HEK293 (cell line): Measurements from ENCODE around the gene CNPY1.

Experiments used
- REPIN1 ChIP-seq: fragments of 450-650 bp; formaldehyde crosslinking; IDR thresholded peaks from 2 replicates; pipeline ENCODE4 v1.5.1; 2017; ENCODE audit warnings: missing biosample characterization, missing genetic modification characterization, low read depth
- TF ChIP-seq, protein P1 (sequence below): IDR thresholded peaks from 2 replicates; pipeline ENCODE4 v1.6.1; 2011; ENCODE audit warnings: mild to moderate bottlenecking, low read depth, low read length, borderline replicate concordance
- TF ChIP-seq, protein P2 (sequence below): fragments of 450-650 bp; formaldehyde crosslinking; IDR thresholded peaks from 2 replicates; pipeline ENCODE4 v1.5.1; 2016; ENCODE audit warnings: missing biosample characterization, missing genetic modification characterization
- TF ChIP-seq, protein P3 (sequence below): fragments of 450-650 bp; formaldehyde crosslinking; IDR thresholded peaks from 2 replicates; pipeline ENCODE4 v1.5.1; 2016; ENCODE audit warnings: missing biosample characterization, missing genetic modification characterization

DNA sequence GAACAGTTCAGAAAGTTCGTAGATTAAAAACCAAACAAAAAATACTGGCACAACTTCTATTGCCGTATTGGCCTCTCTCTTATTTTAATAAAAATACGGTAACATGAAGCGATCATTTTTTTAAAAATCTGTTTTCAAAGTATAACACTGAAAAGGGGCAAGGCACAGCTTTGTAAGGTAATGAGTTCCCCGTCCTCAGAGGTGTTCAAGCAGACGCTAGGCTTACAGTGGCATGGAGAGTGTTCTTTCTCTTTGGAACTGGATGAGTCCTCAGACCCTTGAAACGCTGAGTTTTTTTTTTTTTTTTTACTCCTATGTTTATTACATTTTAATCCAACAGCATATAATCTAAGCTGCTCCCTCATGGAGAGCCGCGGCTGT, 80.6 kb downstream of the CNPY1 start:
- TF ChIP-seq, protein P1, sequence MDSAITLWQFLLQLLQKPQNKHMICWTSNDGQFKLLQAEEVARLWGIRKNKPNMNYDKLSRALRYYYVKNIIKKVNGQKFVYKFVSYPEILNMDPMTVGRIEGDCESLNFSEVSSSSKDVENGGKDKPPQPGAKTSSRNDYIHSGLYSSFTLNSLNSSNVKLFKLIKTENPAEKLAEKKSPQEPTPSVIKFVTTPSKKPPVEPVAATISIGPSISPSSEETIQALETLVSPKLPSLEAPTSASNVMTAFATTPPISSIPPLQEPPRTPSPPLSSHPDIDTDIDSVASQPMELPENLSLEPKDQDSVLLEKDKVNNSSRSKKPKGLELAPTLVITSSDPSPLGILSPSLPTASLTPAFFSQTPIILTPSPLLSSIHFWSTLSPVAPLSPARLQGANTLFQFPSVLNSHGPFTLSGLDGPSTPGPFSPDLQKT: no peak
- TF ChIP-seq, protein P2, sequence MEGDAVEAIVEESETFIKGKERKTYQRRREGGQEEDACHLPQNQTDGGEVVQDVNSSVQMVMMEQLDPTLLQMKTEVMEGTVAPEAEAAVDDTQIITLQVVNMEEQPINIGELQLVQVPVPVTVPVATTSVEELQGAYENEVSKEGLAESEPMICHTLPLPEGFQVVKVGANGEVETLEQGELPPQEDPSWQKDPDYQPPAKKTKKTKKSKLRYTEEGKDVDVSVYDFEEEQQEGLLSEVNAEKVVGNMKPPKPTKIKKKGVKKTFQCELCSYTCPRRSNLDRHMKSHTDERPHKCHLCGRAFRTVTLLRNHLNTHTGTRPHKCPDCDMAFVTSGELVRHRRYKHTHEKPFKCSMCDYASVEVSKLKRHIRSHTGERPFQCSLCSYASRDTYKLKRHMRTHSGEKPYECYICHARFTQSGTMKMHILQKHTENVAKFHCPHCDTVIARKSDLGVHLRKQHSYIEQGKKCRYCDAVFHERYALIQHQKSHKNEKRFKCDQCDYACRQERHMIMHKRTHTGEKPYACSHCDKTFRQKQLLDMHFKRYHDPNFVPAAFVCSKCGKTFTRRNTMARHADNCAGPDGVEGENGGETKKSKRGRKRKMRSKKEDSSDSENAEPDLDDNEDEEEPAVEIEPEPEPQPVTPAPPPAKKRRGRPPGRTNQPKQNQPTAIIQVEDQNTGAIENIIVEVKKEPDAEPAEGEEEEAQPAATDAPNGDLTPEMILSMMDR (tag by site-specific recombination): no peak
- TF ChIP-seq, protein P3, sequence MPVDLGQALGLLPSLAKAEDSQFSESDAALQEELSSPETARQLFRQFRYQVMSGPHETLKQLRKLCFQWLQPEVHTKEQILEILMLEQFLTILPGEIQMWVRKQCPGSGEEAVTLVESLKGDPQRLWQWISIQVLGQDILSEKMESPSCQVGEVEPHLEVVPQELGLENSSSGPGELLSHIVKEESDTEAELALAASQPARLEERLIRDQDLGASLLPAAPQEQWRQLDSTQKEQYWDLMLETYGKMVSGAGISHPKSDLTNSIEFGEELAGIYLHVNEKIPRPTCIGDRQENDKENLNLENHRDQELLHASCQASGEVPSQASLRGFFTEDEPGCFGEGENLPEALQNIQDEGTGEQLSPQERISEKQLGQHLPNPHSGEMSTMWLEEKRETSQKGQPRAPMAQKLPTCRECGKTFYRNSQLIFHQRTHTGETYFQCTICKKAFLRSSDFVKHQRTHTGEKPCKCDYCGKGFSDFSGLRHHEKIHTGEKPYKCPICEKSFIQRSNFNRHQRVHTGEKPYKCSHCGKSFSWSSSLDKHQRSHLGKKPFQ (tag by site-specific recombination): no peak
- no peak for TF ChIP-seq REPIN1 (tag by site-specific recombination)
